GM21576 (cell line): ENCODE results near the gene CPTP.

Experiments
- ATAC-seq: cut with Tn5 transposase; IDR thresholded peaks from one replicate; pipeline ENCODE4 v1.9.1; 2021; ENCODE audit warnings: mild to moderate bottlenecking, moderate library complexity; ENCODE audit not compliant: unreplicated experiment

CPTP gene

DNA sequence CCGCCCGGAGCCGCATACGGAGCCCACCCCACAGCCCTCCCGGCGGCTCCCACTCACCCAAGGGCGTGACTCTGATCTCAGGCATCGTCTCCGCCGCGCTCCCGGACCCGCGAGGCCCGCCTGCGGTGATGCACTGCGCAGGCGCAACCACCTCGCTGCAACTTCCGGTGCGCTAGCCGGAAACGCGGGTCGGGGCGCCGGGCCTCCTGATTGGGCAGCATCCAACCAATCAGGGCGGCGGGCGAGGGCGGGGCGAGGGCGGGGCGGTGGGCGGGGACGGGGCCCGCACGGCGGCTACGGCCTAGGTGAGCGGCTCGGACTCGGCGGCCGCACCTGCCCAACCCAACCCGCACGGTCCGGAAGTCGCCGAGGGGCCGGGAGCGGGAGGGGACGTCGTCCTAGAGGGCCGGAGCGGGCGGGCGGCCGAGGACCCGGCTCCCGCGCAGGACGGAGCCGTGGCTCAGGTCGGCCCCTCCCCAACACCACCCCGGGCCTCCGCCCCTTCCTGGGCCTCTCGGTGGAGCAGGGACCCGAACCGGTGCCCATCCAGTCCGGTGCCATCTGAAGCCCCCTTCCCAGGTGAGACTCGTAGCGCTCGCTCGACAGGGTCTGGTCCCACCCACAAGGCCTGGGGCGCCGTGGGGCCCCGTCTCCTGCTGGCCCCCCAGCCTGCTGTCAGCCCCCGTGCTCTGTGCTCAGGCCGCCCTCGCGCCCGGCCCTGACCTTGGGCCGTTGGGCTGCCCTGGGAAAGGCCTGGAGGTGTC lies at the start of gene CPTP, which contains the start of gene INTS11:
CPTP (plus strand) TSS at position 279 of the 764 bp plus-strand sequence. CDS start 2,109 bp downstream, outside the sequence.
INTS11 (minus strand) TSS at position 137 of the 764 bp plus-strand sequence; CDS start at position 85, 52 bp downstream.
- peak; percentile 76 for ATAC-seq

DNA sequence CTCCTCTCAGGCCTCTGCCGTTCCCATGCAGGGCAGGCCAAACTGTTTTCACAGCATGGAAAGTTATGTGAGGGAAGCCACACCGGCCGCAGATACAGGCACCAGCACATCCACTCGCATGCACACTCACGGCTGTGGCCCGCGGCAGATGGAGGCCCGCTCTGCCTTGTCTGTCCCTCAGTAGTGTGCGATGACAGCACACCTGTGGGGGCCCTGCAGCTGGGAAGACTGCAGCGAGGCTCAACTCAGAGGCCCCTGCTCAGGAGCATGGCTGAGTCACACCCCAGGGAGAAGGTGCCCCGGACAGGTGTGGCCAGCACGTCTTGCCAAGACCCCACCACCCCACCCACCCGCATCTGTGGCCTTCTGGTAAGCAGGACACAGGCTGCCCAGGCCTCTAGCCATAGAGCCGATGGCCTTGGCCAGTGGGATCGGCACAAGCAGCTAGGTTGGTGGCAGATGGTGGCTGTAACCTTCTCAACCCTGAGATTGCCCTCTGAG lies 49.6 kb upstream of the CPTP start:
- ATAC-seq = no peak

DNA sequence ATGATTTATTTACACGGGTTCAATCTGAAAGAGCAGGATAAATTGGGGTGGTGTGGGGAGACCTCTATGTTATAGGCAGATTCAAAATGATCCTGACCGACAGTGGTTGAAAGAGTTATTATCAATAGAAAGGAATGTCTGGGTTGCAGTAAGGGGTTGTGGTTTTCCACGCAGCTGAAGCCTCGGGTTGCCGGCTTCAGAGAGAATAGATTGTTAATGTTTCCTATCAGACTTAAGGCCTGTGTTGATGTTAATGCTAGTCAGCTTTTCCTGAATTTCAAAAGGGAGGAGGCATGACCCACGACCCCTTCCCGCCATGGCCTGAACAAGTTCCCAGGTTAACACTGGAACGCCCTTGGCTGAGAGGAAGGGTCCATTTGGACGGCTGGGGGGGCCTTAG lies 48.8 kb upstream of the CPTP start:
- ATAC-seq = no peak

DNA sequence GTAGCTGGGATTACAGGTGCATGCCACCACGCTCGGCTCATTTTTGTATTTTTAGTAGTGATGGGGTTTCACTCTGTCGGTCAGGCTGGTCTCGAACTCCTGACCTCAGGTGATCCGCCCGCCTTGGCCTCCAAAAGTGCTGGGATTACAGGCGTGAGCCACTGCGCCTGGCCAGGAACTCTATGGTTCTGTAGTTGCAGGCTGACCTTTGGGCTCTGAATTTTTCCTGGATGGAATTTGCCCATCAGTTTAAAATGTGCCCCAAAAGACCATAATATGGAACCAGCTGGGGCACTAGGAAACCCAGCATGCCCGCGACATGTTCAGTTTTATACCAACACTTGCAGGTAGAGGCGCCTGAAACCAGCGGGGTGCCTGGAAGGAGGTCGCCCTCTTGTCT lies 46.0 kb upstream of the CPTP start:
- no peak for ATAC-seq

DNA sequence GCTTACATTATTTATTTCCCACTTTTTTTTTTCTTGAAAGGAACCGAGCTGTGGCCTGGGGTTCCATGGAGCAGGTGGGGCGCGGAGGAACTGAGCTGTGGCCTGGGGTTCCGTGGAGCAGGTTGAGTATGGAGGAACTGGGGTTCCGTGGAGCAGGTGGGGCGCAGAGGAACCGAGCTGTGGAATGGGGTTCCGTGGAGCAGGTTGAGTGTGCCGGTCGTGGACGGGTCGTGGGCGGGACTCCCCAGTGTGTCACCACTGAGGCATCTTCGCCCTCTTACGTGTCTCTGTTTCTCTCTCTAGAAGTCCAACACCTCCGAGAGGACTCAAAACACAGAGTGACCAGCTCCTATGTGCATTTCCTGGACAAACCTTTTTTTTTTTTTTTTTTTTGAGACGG lies 45.6 kb upstream of the CPTP start:
- ATAC-seq = no peak

DNA sequence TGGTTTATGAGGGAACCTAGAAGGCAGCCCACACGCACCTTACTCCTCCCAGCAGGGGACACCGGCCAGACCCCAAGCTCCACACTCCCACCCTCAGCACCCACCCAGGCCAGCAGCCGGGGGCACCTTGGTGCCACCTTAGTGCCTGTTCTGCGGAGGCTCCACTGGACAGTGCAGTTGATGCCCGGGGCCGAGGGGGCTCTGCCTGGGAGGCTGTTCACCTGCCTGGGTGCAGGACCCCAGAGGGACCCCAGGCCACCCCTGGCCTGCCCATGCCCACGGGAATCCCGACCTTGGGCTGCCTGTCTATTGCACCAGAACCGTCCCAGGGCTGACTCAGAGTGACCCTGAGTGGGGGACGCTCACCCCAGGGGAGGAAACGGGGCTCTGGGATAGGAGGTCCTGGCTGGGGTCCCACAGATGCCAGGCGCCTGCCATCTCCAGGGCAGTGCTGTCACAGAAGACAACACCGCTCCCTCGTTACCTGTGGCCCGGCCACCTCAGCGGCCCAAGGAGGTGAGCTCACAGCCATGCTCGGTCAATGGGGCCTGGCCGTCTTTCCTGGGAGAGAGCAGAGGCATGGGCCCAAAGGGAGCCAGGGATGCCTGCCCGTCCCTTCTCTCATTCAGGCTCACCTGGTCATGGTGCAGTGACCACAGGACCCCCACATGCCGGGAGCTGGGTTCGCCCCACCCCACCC lies 43.7 kb upstream of the CPTP start:
- ATAC-seq = no peak

DNA sequence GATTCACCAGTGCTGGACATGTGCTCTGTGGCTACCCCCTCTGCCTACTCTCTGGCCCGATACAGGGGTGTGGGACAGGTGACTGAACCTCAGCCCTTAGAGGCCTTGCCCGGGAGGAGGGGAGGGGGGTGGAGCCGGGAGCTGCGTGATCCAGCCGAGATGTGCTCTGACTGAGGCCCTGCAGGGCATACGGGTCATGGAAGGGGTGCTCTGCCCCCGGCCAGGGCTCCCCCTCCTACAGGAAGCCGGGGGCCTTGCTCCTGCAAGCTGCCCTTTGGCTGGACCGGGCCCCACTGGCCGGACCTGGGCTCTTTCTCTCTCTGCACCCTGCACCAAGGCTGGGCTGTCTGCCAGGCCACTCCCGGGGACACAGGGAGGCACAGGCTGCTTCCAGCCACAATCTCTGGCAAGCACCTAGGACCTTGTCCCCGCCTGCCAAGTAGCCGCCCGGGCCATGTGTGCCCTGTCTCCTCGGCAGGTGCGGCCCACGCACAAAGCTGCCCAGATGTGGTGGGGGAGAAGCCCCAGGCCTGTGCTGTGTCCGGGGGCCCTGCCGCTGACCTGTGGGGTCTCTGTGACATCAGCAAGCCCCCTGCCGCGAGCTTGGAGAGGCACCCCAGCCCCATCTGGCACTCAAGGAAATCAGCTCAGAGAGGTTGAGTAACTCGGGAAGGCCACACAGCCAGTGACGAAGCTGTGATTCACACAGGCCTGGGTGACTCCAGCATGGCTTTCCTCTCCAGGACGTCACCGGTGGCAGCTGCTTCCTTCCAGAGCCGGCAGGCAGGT lies 42.9 kb upstream of the CPTP start:
- ATAC-seq = no peak

DNA sequence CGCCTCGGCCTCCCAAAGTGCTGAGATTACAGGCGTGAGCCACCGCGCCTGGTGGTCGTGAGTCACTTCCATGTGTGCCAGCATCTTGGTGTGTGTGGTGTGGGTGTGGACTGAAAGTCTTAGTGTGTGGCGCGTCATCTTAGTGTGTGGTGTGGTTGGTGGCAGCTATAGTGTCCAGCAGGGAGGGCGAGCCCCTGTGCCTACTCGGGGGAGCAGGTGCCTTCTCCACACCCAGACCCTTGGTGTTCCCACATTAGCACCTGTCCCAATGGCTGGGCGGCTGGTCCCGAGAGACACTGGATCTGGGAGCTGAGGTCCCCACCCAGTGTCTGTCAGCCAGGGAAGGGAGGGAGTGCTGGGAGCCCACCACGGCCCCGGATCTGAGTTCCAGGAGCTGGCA lies 41.6 kb upstream of the CPTP start:
- no peak for ATAC-seq

DNA sequence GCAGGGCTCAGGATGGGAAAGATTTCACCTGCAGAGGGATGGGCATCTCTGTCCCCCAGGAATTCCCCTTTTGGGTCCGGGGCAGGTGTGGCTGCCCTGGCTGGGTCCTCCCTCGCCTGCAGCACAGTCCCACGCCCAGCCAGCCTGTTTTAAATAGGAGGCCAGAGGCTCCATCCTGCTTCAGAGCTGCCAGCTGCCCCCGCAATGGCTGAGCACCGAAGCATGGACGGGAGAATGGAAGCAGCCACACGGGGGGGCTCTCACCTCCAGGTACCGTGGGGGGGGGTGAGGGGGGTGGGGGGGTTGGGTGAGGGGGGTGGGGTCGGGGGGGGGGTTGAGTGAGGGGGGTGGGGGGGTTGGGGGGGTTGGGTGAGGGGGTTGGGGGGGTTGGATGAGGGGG lies 40.8 kb upstream of the CPTP start:
- no peak for ATAC-seq

DNA sequence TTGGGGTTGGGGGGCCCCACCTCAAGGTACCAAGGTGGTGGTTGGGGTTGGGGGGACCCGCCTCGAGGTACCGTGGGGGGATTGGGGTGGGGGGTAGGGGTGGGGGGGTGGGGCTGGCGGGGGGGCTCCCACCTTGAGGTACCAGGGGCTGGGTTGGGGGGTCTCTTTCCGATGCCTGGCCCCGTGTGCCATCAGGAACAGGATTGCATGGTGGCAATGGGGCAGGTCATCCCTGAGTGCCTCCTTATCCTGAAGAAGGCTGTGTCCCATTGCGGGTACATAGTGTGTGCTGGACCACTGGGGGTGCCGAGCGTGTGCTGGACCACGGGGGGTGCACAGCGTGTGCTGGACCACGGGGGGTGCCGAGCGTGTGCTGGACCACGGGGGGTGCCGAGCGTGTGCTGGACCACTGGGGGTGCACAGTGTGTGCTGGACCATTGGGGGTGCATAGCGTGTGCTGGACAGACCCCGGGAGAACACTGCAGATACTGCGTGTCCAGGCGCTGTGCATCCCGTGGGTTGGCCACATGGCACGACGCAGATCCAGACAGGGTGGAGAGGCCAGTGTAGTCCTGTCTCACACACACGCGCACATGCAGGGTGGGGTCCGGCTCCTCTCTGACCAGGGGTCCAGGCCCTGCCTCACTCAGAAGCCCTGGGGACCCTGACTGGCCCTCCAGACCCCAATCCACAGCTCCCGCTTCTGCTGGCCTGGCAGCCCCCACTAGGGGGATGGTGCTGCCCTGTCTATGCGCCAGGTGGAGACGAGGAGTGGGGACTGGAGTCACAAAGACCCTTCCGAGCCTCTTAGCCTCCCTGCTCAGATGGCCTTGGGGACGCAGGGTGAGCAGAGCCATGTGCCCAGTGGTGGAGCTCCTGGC lies 40.1 kb upstream of the CPTP start:
- no peak for ATAC-seq

DNA sequence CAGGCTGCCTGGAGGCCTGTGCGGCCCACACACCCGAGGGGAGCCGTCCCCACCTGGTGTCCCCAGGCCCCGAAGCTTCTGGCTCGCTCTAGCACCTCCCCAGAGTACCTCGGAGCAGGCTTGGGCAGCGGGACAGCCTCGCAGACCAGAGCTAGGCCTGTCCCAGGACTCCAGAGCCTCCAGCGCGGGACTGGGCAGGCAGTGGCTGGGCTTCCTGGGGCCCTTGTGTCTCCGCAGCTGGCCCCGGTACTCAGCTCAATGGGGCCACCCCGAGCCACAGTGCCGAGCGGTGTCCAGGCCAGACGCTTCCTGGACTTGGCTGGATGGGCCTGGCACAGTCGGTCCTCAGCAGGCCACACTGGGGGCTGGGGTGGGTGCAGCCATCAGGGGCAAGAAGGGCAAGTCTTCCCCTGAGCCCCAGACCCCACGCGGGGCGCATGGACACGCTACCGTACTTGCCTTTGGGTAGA lies 39.5 kb upstream of the CPTP start:
- no peak for ATAC-seq

DNA sequence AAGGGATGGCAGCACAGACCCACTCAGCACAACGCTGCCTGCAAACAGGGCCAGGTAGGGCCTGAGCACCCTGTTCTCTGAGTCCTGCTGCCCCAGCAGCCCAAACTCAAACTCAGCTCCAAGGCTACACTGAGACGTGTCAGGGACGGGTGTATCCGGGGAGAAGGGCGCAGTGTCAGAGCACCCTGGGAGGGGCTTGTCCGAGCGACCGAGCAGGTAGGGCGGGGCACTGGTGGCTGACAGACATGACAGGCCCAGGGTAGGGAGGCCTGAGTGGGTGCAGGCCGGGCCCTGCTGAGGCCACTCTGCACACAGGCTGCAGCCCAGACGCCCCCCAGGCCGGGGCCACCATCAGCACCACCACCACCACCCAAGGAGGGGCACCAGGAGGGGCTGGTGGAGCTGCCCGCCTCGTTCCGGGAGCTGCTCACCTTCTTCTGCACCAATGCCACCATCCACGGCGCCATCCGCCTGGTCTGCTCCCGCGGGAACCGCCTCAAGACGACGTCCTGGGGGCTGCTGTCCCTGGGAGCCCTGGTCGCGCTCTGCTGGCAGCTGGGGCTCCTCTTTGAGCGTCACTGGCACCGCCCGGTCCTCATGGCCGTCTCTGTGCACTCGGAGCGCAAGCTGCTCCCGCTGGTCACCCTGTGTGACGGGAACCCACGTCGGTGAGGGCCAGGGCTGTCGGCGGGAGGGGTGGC lies 38.8 kb upstream of the CPTP start:
- no peak for ATAC-seq

DNA sequence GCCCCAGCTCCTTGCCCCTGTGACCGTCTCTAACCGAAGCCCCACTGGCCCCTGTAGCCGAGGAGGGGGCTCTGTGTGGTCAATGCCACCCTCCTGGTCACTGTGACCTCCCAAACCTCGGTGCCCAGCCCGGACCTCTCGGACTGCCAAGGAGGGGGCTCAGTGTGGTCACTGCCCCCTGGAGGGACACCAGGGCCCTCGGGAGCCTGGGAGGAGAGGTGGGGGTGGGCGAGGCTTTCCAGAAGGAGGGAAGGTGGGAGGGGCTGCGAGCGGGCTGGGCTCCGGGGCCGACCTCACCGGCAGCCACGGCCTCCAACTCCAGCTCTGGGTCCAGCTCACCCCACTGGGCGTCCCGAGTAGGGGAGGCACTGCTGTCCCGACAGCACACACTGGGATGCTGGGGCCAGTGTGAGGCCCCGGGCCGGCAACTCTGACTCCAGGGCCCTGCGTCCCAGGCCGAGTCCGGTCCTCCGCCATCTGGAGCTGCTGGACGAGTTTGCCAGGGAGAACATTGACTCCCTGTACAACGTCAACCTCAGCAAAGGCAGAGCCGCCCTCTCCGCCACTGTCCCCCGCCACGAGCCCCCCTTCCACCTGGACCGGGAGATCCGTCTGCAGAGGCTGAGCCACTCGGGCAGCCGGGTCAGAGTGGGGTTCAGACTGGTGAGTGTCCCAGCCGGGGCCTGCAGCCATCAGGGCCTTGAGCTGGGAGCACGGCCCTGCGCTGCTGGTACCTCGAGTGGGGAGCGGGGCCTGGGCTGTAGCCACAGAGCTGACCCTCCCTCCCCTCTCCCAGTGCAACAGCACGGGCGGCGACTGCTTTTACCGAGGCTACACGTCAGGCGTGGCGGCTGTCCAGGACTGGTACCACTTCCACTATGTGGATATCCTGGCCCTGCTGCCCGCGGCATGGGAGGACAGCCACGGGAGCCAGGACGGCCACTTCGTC lies 38.0 kb upstream of the CPTP start:
- no peak for ATAC-seq

DNA sequence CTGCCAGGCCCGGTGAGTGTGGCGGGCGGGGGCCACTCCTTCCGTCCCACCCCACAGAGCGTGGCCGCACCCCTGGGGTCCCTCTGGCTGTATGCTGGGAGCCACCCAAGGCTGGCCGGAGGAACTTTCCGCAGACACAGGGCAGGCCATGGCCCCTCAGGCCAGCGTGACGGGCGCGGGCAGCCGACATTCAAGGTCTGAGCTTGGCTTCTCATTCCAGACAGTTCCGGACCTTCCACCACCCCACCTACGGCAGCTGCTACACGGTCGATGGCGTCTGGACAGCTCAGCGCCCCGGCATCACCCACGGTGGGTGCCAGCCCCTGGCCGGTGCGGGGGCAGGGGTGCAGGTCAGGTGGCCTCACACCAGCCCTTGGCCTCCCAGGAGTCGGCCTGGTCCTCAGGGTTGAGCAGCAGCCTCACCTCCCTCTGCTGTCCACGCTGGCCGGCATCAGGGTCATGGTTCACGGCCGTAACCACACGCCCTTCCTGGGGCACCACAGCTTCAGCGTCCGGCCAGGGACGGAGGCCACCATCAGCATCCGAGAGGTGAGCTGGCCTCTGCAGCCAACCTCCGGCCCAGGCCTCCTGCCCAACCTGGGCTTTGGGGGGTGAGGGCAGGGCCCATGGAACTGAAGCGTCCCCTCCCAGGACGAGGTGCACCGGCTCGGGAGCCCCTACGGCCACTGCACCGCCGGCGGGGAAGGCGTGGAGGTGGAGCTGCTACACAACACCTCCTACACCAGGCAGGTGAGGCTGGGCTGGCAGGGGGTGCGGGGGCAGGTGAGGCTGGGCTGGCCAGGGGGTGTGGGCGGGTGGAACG lies 37.1 kb upstream of the CPTP start:
- no peak for ATAC-seq

DNA sequence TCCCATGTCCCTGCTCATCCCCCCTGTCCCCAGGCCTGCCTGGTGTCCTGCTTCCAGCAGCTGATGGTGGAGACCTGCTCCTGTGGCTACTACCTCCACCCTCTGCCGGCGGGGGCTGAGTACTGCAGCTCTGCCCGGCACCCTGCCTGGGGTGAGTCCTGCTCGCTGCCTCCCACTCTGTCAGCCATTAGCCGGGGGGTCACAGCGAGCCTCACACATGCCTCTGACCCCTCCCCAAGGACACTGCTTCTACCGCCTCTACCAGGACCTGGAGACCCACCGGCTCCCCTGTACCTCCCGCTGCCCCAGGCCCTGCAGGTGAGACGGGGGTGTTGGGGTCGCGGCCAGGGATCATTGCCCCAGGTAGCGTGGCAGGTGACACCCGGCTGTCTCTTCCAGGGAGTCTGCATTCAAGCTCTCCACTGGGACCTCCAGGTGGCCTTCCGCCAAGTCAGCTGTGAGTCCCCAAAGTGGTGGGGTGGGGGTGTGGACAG lies 34.3 kb upstream of the CPTP start:
- ATAC-seq = no peak

DNA sequence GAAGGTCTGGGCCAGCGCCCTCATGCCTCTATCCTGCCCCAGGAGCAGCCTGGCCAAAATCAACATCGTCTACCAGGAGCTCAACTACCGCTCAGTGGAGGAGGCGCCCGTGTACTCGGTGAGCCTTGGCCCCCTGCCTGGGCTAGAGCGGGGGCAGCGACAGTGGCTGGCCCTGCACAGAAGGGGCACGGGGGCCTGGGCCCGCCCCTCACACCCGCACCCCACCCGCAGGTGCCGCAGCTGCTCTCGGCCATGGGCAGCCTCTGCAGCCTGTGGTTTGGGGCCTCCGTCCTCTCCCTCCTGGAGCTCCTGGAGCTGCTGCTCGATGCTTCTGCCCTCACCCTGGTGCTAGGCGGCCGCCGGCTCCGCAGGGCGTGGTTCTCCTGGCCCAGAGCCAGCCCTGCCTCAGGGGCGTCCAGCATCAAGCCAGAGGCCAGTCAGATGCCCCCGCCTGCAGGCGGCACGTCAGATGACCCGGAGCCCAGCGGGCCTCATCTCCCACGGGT lies 33.5 kb upstream of the CPTP start:
- no peak for ATAC-seq
